ENCODE data around the gene FAM117B. TPM values are rescaled to one million over a fixed set of nuclear protein-coding genes. Genes with fewer than 3 reads are reported as not detected.

The FAM117B gene
- total RNA-seq, 1 donor from 2014 or later, result 13.0 TPM

DNA sequence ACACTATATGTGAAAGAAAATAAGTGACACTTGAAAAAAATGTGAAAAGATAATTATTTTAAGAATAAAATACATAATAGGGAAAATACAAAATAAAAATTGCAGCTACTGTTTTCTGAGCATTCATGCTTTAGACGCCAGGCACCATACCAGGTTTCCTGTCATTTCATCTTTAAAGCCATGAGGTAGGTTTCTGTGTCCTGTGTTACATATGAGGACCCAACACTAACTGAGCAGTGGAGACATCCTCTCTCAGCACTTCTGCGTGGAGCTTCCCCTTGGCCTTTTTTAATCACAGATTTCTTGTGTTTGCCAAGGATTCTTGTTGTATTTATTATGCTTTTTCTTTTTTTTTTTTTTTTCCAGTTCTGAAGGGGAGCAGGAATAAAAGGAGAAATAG is 117.3 kb downstream of the FAM117B start:
- TF ChIP-seq, protein P1, sequence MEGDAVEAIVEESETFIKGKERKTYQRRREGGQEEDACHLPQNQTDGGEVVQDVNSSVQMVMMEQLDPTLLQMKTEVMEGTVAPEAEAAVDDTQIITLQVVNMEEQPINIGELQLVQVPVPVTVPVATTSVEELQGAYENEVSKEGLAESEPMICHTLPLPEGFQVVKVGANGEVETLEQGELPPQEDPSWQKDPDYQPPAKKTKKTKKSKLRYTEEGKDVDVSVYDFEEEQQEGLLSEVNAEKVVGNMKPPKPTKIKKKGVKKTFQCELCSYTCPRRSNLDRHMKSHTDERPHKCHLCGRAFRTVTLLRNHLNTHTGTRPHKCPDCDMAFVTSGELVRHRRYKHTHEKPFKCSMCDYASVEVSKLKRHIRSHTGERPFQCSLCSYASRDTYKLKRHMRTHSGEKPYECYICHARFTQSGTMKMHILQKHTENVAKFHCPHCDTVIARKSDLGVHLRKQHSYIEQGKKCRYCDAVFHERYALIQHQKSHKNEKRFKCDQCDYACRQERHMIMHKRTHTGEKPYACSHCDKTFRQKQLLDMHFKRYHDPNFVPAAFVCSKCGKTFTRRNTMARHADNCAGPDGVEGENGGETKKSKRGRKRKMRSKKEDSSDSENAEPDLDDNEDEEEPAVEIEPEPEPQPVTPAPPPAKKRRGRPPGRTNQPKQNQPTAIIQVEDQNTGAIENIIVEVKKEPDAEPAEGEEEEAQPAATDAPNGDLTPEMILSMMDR (IDR thresholded peaks at IDR 0.05; ENCODE audit: unreplicated experiment), result no peak
- DNase-seq (ENCODE audit: low spot score), result no peak
- H3K4me1 Mint-ChIP-seq (ENCODE audit: unreplicated experiment), result peaks cover 3% of the 10 kb centered on the region
- H3K27me3 Mint-ChIP-seq (ENCODE audit: unreplicated experiment), result no peaks in the 10 kb centered on the region
- H3K36me3 Mint-ChIP-seq (ENCODE audit: low read depth, unreplicated experiment), result peaks cover 6% of the 10 kb centered on the region
- no peak overlapping the region for H3K4me3 Mint-ChIP-seq (ENCODE audit: unreplicated experiment)
- H3K27ac Mint-ChIP-seq (ENCODE audit: unreplicated experiment), result no peak overlapping the region
- H3K9me3 Mint-ChIP-seq (ENCODE audit: unreplicated experiment), result no peaks in the 10 kb centered on the region

DNA sequence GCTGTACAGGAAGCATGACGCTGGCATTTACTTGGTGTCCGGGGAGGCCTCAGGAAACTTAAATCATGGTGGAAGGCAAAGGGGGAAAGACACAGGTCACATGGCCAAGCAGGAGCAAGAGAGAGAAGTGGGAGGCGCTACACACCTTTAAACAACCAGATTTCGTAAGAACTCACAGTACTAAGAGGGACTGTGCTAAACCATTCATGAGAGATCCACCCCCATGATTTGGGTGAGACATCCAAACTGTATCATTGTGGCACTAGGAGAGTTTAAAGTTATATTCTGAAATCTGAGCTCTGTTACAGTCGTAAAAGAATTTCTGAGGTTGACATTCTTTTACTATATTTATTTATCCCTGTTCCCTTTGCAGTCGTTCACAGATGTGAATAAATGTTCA is 120.2 kb downstream of the FAM117B start:
- Mint-ChIP-seq H3K4me3 (ENCODE audit: unreplicated experiment) (no peak overlapping the region), H3K27me3 (ENCODE audit: unreplicated experiment) (no peaks in the 10 kb centered on the region), H3K9me3 (ENCODE audit: unreplicated experiment) (no peaks in the 10 kb centered on the region), H3K36me3 (ENCODE audit: low read depth, unreplicated experiment) (peaks cover 6% of the 10 kb centered on the region), H3K27ac (ENCODE audit: unreplicated experiment) (no peak overlapping the region), H3K4me1 (ENCODE audit: unreplicated experiment) (peaks cover 3% of the 10 kb centered on the region)
- no peak for DNase-seq (ENCODE audit: low spot score)
- TF ChIP-seq, protein P1 (IDR thresholded peaks at IDR 0.05; ENCODE audit: unreplicated experiment), result no peak

- H3K27ac Mint-ChIP-seq (ENCODE audit: unreplicated experiment), result no peak overlapping the region
- TF ChIP-seq, protein P1 (IDR thresholded peaks at IDR 0.05; ENCODE audit: unreplicated experiment), result no peak
- no peaks in the 10 kb centered on the region for H3K27me3 Mint-ChIP-seq (ENCODE audit: unreplicated experiment)
- H3K36me3 Mint-ChIP-seq (ENCODE audit: low read depth, unreplicated experiment), result peaks cover 12% of the 10 kb centered on the region
- no peaks in the 10 kb centered on the region for H3K9me3 Mint-ChIP-seq (ENCODE audit: unreplicated experiment)
- no peak overlapping the region for H3K4me3 Mint-ChIP-seq (ENCODE audit: unreplicated experiment)
- no peaks in the 10 kb centered on the region for H3K4me1 Mint-ChIP-seq (ENCODE audit: unreplicated experiment)
- DNase-seq (ENCODE audit: low spot score), result no peak
Measured at GRCh38 chr2:202756598-202756997, 121.8 kb downstream of the FAM117B start.

DNA sequence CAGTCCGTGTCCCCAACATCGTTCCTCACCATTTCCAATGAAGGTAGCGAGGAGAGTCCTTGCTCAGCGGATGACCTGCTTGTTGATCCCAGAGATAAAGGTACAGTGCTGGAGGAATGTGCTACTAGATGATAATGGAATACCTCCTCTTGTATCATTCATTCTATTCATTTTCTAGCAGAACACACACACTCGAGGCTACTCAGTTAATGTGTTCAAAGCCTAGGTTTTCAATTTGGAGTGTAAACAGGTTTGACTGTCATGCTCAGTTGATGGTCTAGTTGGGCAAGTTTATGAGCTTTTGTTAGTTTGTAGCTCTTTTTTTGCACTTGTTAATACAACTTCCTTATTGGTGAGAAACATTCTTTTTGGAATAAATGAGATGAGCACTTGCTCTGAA is 122.6 kb downstream of the FAM117B start:
- H3K36me3 Mint-ChIP-seq (ENCODE audit: low read depth, unreplicated experiment), result peaks cover 12% of the 10 kb centered on the region
- no peaks in the 10 kb centered on the region for H3K4me1 Mint-ChIP-seq (ENCODE audit: unreplicated experiment)
- H3K27ac Mint-ChIP-seq (ENCODE audit: unreplicated experiment), result no peak overlapping the region
- H3K27me3 Mint-ChIP-seq (ENCODE audit: unreplicated experiment), result no peaks in the 10 kb centered on the region
- no peak overlapping the region for H3K4me3 Mint-ChIP-seq (ENCODE audit: unreplicated experiment)
- H3K9me3 Mint-ChIP-seq (ENCODE audit: unreplicated experiment), result no peaks in the 10 kb centered on the region
- TF ChIP-seq, protein P1 (IDR thresholded peaks at IDR 0.05; ENCODE audit: unreplicated experiment), result no peak
- DNase-seq (ENCODE audit: low spot score), result no peak

GRCh38 chr2:202758128-202758527 is 123.4 kb downstream of the FAM117B start:
- H3K36me3 Mint-ChIP-seq (ENCODE audit: low read depth, unreplicated experiment), result peaks cover 16% of the 10 kb centered on the region
- TF ChIP-seq, protein P1 (IDR thresholded peaks at IDR 0.05; ENCODE audit: unreplicated experiment), result no peak
- no peak overlapping the region for H3K27ac Mint-ChIP-seq (ENCODE audit: unreplicated experiment)
- H3K4me3 Mint-ChIP-seq (ENCODE audit: unreplicated experiment), result no peak overlapping the region
- no peaks in the 10 kb centered on the region for H3K9me3 Mint-ChIP-seq (ENCODE audit: unreplicated experiment)
- no peaks in the 10 kb centered on the region for H3K4me1 Mint-ChIP-seq (ENCODE audit: unreplicated experiment)
- H3K27me3 Mint-ChIP-seq (ENCODE audit: unreplicated experiment), result peaks cover 1% of the 10 kb centered on the region
- DNase-seq (ENCODE audit: low spot score), result no peak
